ENCODE measurements around the gene CCR6.

DNA sequence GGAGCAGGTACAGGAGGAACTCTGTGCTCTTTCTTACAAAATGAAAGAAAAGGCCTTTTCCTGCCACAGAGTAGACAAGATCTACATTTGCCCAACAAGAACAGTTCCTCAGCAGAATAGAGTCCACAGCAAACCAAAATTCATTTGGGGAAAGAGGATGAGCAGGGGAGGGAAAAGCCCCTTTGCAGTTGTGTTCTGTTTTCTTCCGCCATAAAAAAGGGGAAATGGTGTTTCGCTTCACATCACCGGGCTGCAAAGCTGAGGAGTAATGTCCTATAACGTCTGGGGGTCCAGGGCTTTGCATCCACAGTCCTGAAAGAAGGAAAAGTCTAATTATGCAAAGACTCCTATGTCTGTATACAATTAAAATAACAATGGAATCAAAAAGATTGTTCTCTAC lies 35.0 kb downstream of the CCR6 start, which contains the start of gene GPR31:
- TF ChIP-seq, protein P1, sequence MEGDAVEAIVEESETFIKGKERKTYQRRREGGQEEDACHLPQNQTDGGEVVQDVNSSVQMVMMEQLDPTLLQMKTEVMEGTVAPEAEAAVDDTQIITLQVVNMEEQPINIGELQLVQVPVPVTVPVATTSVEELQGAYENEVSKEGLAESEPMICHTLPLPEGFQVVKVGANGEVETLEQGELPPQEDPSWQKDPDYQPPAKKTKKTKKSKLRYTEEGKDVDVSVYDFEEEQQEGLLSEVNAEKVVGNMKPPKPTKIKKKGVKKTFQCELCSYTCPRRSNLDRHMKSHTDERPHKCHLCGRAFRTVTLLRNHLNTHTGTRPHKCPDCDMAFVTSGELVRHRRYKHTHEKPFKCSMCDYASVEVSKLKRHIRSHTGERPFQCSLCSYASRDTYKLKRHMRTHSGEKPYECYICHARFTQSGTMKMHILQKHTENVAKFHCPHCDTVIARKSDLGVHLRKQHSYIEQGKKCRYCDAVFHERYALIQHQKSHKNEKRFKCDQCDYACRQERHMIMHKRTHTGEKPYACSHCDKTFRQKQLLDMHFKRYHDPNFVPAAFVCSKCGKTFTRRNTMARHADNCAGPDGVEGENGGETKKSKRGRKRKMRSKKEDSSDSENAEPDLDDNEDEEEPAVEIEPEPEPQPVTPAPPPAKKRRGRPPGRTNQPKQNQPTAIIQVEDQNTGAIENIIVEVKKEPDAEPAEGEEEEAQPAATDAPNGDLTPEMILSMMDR (IDR thresholded peaks at IDR 0.05), result no peak
- TF ChIP-seq POLR2A (IDR thresholded peaks at IDR 0.05; ENCODE audit: low read length) (no peak), CEBPB (IDR thresholded peaks at IDR 0.05) (no peak), JUN (IDR thresholded peaks at IDR 0.05) (no peak), EHMT2 (IDR thresholded peaks at IDR 0.05; ENCODE audit: low read depth) (no peak), MYC (IDR thresholded peaks at IDR 0.05; ENCODE audit: borderline replicate concordance, low read length) (no peak), SMC3 (IDR thresholded peaks at IDR 0.05) (no peak), RCOR1 (IDR thresholded peaks at IDR 0.05; ENCODE audit: low read depth, low read length) (no peak), PHF8 (IDR thresholded peaks at IDR 0.05; ENCODE audit: borderline replicate concordance, low read depth) (no peak)
- TF ChIP-seq, protein P2, sequence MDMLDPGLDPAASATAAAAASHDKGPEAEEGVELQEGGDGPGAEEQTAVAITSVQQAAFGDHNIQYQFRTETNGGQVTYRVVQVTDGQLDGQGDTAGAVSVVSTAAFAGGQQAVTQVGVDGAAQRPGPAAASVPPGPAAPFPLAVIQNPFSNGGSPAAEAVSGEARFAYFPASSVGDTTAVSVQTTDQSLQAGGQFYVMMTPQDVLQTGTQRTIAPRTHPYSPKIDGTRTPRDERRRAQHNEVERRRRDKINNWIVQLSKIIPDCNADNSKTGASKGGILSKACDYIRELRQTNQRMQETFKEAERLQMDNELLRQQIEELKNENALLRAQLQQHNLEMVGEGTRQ (IDR thresholded peaks at IDR 0.05), result no peak
- TF ChIP-seq, protein P3, sequence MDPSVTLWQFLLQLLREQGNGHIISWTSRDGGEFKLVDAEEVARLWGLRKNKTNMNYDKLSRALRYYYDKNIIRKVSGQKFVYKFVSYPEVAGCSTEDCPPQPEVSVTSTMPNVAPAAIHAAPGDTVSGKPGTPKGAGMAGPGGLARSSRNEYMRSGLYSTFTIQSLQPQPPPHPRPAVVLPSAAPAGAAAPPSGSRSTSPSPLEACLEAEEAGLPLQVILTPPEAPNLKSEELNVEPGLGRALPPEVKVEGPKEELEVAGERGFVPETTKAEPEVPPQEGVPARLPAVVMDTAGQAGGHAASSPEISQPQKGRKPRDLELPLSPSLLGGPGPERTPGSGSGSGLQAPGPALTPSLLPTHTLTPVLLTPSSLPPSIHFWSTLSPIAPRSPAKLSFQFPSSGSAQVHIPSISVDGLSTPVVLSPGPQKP (IDR thresholded peaks at IDR 0.05; ENCODE audit: low read depth, low read length), result no peak
- TF ChIP-seq, protein P4, sequence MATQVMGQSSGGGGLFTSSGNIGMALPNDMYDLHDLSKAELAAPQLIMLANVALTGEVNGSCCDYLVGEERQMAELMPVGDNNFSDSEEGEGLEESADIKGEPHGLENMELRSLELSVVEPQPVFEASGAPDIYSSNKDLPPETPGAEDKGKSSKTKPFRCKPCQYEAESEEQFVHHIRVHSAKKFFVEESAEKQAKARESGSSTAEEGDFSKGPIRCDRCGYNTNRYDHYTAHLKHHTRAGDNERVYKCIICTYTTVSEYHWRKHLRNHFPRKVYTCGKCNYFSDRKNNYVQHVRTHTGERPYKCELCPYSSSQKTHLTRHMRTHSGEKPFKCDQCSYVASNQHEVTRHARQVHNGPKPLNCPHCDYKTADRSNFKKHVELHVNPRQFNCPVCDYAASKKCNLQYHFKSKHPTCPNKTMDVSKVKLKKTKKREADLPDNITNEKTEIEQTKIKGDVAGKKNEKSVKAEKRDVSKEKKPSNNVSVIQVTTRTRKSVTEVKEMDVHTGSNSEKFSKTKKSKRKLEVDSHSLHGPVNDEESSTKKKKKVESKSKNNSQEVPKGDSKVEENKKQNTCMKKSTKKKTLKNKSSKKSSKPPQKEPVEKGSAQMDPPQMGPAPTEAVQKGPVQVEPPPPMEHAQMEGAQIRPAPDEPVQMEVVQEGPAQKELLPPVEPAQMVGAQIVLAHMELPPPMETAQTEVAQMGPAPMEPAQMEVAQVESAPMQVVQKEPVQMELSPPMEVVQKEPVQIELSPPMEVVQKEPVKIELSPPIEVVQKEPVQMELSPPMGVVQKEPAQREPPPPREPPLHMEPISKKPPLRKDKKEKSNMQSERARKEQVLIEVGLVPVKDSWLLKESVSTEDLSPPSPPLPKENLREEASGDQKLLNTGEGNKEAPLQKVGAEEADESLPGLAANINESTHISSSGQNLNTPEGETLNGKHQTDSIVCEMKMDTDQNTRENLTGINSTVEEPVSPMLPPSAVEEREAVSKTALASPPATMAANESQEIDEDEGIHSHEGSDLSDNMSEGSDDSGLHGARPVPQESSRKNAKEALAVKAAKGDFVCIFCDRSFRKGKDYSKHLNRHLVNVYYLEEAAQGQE (IDR thresholded peaks at IDR 0.05), result no peak
- TF ChIP-seq, protein P5, sequence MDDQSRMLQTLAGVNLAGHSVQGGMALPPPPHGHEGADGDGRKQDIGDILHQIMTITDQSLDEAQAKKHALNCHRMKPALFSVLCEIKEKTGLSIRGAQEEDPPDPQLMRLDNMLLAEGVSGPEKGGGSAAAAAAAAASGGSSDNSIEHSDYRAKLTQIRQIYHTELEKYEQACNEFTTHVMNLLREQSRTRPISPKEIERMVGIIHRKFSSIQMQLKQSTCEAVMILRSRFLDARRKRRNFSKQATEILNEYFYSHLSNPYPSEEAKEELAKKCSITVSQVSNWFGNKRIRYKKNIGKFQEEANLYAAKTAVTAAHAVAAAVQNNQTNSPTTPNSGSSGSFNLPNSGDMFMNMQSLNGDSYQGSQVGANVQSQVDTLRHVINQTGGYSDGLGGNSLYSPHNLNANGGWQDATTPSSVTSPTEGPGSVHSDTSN (IDR thresholded peaks at IDR 0.05), result no peak
- TF ChIP-seq, protein P6, sequence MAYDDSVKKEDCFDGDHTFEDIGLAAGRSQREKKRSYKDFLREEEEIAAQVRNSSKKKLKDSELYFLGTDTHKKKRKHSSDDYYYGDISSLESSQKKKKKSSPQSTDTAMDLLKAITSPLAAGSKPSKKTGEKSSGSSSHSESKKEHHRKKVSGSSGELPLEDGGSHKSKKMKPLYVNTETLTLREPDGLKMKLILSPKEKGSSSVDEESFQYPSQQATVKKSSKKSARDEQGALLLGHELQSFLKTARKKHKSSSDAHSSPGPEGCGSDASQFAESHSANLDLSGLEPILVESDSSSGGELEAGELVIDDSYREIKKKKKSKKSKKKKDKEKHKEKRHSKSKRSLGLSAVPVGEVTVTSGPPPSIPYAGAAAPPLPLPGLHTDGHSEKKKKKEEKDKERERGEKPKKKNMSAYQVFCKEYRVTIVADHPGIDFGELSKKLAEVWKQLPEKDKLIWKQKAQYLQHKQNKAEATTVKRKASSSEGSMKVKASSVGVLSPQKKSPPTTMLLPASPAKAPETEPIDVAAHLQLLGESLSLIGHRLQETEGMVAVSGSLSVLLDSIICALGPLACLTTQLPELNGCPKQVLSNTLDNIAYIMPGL (CRISPR knock-in tag; IDR thresholded peaks at IDR 0.05; ENCODE audit: borderline replicate concordance), result no peak
